Stimulated activated CD8-positive, alpha-beta memory T cell treated with anti-CD3 and anti-CD28 coated beads, Interleukin-7, amount 100 ng/mL, for 1 hour (primary cell): ENCODE results near the gene COL5A1.

ENCODE experiments used
- DNase-seq, 2 donors: peaks; one replicate each; pipeline ENCODE4 v3.0.0-alpha.2; 2020; ENCODE audit warnings: low read depth in 2 of 2

The COL5A1 gene

DNA sequence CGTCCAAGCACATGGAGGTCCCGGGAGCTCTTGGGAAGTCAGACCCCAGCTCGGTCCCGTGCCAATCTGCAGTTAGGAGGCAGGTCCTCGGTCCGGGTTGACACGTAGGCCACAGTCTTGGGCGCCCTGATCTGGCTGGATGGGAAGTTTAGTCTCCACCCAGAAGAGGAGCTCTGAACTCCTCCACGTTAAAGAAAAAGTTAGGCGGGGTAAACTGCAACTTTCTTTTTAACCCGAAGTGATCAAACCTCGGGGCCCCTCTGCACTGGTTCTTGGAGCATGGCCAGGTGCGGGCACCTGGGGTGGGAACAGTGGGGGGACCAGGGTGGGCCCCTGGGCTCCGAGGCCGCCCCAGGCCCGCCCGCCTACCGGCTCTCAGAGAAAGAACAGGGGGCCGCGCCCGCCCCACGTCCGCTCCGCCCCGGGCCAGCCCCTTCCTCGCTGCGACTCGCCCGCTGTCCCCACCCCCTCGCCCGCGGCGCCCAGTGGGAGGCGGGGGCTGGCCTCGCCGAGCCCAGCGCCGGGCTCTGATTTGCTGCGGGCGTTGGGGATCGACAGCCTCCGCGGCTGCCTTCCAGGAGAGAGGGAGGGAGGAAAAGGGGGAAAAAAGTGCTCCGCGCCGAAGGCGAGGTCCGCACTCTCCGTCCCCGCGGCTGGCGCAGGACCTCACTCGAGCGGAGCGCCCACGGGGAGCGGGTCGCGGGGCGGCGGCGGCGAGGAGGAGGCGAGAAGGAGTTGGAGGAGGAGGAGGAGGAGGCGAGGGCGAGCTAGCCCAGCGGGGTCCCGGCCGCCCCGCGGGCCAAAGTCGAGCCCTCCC is at the start of gene COL5A1:
Gene COL5A1 (plus strand): TSS at position 631 of the 817 bp plus-strand sequence. CDS start 385 bp downstream, outside the sequence.
- no peak for DNase-seq

DNA sequence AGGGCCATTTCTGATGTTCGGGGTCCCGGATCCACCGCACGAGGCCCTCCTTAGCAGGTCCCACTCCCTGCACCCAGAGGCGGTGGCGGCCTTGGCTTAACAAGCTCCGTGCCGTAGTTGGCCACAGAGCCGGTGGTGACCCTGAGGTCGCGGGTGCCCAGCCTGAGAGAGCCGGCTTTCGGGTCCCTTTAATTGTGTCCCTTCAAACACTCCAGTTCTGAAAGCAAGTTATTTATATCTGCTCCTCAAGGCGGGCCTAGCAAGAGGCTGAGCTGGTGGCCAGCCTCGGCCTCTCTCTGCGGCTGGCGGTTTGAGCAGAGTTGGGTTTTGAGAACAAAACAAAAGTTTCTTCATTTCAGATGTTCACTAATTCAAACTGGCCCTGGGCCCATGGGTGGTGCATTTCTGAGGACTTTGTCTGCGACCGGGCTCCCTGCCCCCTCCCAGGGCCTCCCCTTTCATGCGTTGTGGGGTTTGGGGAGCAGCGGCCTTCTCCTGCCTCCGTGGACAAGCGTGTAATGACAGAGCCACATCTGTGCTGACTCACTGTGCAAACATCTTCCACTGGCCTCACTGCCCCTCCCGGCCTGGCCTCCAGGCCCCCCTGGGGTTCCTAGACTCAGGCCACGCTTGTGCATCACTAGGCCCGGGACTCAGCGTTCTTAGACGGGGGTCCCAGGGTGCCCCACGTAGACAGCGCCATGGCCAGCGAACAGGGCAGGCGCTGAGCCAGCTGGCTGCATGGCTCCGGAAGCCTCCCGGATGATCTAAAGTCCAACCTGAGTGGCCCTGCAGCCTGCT is 49.4 kb upstream of the COL5A1 start:
- DNase-seq: no peak

DNA sequence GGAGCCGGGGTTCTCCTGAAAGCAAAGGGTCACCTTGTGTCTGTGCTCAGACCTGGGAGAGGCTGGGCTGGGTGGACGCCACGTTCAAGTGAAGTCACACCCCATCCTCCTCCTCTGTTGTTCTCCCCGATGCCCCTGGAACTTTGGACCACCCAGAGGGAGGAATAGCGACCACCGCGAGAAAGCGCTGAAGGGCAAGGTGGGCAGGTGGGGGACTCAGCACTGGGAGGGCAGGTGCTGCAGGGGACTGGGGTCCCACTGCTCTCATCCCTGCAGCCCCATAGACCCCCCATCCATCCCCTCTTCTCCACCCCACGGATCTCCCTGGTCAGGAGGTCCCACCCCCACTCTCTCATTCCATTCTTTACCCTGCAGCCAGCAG is 48.8 kb upstream of the COL5A1 start:
- no peak for DNase-seq

DNA sequence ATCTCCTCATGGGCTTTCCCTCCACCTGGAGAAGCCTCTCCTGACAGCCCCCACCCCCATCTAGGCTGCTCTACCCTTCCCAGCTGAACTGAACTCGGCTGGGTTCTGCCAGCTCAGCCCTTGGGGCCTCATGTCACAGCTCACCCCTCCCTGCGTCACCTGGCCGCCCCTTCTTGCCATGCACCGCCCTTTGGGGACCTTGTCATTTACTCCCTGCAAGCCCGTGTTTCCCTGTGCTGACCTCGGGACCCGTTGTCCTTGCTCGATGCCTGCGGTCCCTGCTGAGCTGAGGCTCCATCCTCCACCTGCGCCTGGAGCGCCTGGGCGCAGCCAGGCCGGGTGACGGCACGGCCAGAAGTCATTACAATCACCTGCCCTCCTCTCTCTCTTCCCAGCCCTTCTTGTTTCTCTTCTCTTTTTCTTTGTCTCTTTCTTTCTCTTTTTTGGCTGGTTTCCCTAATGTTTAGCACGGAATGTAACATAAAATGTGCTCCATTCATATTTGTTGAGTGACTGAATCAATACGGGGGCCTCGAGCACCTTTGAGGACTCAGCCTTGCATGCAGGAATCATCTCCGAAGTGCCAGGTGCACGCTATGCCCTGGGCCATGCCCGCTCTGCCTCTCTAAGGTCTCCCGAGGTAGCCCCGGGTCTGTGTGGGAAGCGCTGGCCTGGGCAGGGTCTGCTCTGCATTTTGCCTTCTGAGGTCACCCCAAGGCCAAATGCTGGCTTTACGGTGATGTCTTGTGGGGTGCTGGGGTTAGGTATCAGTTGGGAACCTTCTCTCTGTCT is 48.1 kb upstream of the COL5A1 start:
- DNase-seq: no peak

DNA sequence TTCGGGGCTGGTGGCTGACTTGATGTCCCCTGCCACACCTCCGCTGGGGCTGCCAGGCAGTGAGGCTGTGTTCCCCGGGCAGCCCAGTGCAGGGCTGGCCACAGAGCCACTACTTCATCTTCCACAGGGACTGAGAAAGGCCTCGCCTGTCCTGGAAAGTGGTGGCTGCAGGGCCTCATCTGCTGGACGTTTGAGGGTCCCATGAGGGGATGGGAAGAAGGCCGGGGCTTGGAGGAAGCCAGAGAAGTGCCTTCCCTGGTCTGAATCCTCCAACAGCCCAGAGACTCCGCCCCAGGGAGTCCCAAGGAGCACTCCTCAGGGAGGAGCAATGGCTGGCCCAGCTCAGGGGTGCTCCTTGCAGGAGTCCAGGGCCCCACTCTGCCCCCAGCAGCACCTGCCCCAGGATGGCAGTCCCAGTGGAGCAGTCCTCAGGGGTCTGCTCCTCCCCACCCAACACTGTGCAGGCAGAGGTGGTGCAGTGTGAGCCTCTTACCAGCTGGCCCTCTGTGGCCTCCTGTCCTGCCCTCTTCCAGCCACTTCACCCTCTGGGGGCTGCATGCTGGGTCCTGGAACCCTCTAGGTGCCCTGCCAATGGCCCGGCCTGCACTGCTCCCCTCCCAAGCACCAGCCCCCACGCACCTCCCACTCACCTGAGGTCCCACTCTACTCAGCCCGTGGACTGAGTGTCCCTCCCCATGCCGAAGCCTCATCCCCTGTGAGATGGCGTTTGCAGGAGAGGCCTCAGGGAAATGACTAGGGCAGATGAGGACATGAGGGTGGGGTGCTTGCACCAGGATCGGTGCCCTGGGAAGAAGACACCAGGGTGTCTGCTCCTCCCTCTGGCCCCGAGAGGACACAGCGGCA is 47.3 kb upstream of the COL5A1 start:
- no peak for DNase-seq

DNA sequence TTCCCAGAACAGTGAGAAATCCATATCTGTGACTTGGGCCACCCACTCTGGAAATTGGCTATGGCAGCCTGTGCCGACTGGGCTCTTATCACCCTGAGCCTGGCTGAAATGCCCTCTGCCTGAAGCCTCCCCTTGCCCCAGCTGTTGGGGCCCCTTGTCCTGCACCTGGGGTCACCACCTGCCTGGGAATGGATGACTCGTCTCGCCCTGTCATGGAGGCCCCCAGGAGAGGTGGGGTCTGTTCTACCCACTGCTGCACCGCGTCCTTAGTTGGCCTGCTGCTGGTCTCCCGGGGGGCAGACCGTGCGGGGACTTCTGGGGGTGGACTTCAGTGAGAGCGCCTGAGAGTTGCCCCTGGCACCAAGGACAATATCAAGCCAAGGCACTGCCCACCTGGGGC is 46.6 kb upstream of the COL5A1 start:
- DNase-seq: no peak

DNA sequence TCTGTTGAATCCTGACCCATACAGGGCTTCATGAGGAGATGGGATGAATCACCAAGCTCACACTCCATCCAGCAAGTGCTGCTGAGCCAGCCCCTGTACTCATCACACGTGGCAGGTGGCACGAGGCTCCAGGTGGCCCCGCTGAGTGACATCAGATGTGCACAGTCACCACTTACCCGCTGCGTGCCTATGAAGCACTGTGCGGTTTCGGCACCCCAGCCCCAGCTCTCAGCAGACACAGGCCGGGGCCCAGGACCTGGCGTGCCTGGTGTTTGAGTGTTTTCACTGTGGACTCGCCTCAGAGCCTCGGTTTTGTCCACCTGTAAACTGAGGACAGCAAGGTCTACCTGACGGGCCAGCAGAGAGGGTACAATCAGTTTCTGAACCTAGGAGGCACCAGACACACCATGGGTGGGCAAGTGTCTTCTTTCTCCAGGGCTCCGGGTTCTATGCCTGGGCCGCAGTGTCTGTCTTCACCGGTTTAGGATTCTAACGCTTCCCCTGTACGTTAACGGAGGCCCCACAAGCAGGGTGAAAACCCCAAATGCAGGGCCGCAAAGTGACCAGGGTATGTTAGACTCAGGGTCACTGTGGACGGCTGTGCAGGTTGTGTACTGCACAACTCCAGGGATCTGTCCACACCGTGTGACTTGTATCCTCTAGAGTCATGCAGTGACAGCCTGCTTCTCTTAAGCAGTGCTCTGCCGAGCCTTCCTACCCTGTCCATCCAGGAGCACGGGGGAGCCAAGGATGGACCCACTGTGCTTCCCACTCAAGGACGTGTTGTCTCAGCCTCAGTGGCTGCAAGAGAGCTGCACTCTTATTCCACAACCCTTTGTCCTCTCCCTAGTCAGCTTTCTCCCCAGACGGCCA is 44.3 kb upstream of the COL5A1 start:
- DNase-seq: no peak

DNA sequence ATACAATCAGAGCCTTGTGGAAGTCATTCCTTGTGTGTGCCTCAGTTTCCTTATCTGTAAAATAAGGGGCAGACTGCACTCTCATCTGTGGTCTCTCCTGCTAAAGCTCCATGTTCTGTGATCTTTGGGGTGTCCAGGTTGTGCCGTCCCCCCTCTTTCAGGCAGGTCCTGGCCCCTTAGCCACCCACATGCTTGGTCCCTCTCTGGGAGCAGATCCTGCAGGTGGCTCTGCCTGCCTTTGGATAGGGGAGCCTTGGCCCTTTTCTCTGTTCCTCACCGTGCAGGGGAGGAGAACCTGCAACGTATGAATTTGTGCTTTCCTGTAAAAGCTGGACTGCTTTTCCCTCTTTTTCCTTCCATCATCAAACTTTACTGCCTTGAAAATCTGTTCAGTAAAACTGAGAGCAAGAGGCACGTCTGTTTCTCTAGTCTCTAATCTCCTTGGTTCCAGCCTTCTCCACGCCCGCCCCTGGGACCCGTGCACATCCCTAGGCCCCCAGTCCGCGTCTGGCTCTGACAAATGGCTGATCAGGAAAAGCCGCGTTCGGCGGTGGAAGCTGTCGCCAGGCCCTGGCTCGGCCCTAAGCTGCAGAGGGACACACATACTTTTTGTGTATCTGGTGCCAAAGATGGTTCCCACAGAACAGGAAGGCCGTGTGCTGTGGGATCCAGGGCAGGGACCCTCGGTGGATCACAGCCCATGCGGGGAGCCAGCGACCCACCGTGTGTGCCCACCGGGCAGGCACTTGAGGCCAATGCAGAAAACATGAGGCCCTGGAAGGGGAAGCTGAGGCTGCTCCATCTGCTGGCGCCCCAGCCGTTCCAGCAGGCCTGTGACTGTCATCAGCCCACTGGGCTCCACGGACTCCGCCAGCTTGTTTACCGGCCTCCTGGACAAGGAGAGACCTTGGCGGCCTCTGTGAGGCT is 43.4 kb upstream of the COL5A1 start:
- no peak for DNase-seq

DNA sequence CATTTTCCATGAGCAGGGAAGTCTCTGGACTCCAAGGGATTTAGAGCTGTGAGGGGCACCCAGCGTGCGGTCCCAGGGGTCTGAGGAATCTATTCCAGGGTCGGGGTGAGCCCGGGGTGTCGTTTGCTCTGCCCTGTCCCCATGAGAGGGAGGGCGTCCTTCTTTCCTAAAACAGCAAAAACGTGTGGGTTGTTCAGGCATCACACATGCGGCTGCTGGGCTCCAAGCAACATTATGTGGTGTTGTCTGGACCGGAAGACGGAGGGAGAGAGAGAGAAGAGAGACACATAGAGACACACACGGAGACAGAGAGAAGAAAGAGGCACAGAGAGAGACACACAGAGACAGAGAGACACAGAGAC is 42.7 kb upstream of the COL5A1 start:
- no peak for DNase-seq

DNA sequence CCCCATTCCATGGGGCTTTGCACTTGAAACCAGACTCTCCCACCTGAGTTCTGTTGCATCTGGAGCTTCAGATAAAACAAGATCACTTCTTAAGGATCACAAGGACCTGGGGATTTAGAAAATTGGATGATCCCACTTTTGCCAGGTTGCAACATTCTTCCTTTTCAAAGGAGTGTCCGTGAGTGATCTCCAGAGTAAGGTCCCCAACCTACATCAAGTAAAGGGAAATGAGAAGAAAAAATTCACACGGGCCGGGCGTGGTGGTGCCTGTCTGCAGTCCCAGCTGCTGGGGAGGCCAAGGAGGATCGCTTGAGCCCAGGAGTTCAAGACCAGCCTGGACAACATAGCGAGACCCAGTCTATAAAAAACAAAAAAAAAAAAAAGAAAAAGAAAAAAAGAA is 41.2 kb upstream of the COL5A1 start:
- no peak for DNase-seq

DNA sequence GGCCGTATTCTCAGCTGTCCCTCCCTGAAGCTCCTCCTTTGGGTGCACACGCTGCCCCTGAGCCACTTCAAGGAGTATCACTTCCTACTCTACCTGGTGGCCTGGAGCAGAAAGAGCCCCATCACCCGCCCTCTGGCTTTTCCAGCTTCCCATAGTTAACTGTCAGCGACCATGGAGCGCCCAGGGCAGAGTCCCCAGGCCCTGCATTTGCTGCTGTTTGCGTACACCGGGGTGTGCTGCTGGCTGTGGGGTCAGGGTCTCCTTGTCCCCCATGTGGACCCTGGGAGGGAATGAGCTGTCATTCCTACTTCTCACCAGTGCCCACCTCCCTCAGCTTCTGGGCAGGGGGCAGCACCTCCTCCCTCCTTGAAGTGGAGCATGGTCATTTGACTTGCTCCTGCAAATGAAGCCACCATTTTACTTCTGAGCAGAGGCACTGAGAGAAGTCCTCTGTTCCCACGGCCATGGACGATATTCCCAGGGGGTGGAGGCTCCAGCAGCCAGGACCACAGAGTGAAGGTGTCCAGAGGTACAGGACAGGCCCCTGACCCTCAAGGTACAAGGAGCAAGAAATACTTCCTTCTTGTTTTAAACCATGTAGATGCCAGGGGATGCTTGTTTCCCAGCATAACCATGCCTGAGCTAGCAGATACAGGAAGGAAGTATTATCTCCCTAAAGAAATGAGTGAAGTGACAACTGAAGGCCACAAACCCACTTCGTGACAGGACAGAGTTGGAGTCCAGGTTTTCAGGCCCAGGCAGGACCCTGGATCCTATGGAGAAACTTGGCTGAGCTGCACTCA is 40.6 kb upstream of the COL5A1 start:
- no peak for DNase-seq

DNA sequence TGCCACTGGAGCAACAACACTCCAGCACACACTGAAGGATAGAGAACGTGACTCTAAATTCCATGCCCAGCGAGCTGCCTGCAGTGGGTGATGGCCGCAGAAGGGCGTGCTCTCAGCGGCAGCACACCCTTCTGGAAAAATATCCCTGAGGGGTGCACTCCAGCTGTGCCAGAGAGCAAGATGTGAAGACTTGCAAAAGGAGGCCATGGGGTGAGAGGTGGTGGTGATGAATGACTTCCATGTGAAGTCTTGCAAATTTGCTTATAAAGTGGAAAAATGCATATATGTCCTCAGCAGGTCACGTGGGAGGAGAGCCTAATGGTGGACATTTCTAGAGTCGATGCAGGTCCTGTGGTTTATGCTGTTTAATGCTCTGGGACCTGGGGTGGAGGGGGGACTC is 39.8 kb upstream of the COL5A1 start:
- DNase-seq: no peak

DNA sequence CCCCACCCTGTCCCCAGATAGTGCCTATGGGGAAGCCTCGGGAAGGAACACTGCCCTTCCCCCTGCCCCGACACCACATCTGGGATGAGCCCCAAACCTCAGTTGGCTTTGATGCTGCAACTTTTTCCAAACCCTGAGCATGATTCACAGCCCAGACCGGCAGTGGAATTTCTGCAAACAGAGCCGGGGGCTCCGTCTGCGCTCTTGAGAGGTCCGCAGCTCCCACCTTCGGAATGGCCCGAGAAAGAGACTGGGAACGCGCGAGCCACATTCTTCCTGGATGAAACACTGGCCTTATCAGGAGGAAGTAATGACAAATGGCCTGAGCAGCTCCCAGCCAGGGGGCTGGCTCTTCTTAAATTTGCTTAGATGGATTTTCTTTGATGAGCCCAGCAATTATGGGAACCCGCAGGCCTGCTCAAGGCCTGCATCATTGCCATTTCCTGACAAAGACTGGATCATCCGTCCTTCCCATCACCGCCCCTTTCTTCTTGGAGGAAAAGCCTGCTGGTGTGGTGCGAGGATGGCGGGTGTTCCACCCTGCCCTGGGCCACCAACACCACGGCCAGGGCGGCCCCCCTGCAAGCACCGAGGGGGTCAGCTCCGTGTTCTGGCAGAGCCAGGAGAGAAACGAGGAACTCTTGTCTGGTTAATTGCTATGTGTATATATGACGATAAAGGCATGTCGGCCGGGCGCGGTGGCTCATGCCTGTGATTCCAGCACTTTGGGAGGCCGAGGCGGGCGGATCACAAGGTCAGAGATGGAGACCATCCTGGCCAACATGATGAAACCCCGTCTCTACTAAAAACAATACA is 38.8 kb upstream of the COL5A1 start:
- no peak for DNase-seq

DNA sequence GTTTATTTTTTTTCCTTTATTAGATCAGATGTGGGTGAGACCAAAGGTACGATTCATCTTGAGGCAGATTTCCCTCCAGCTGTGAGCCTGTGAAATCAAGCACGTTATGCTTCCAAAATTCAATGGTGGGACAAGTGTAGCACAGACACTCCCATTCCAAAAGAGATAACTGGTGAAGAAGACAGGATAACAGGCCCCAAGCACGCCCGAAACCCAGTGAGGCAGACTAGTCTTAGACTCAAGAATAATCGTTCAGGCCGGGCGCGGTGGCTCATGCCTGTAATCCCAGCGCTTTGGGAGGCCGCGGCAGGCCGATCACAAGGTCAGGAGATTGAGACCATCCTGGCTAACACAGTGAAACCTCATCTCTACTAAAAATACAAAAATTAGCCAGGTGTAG is 36.8 kb upstream of the COL5A1 start:
- no peak for DNase-seq

DNA sequence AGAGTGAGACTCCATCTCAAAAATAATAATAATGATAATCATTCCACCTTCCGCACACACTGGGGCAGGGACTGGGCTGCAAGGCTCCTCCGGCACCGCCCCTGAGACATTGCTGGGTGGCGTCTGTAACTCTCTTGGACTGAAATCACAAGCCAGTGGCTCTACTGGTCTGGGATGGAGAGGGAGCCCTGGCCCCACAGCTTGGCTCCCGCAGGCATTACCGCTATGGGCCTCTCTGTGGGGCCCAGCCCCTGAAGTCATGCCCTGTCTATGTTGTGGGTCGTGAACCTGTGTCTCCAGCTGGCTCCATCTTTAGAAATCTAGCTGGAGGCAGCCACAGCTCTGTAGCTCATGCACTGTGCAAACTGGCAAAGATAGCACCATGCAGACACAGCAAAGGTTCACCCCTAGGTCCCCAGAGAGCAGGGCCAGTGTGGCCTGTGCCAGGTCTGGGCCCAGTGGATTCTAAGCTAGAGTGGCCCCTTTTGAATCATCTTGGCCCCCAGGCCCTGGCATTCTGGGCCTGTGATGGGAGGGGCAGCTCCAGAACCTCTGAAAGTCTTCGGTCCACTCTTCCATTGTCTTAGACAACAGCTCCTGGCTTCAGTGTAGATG is 36.1 kb upstream of the COL5A1 start:
- no peak for DNase-seq

DNA sequence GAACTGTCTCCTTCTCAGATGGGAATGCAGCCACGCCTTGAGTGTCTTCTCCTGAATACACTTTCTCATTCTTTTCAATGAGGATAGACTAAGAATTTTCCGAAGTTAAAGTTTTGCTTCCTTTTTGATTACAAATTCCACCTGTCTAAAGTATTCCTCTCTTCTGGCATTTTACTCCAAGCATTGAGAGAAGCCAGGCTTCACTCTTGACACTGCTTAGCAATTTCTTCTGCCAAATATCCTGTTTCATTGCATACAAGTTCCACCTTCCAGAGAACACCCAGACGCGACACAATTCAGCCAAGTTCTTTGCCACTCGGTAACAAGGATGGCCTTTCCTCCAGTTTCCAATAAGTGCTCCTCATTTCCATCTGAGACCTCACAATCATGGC is 35.6 kb upstream of the COL5A1 start:
- DNase-seq: no peak
